SJSA1 (cell line): ENCODE results near the gene TEAD4. TPM values are rescaled to one million over a fixed set of nuclear protein-coding genes. Genes with fewer than 3 reads are reported as not detected.

ENCODE experiments used
- DNase-seq, 2 experiments: peaks; one replicate each; pipeline ENCODE4 v3.0.0-alpha.2; 2015 to 2020; ENCODE audit warnings: low spot score in 2 of 2, low read depth in 1 of 2
- H3K27ac ChIP-seq: fragments of 250-450 bp; sonication (Bioruptor Pico); 2 replicates; pipeline ENCODE4 v1.5.1; 2020; ENCODE audit warnings: mild to moderate bottlenecking, moderate library complexity
- H3K27me3 ChIP-seq: fragments of 250-450 bp; sonication (Bioruptor Pico); replicated peaks from 2 replicates; pipeline ENCODE4 v1.5.1; 2020; ENCODE audit warnings: mild to moderate bottlenecking, moderate library complexity
- H3K36me3 ChIP-seq: fragments of 250-450 bp; sonication (Bioruptor Pico); 2 replicates; pipeline ENCODE4 v1.5.1; 2020; ENCODE audit warnings: mild to moderate bottlenecking
- H3K4me1 ChIP-seq: fragments of 250-450 bp; sonication (Bioruptor Pico); replicated peaks from 2 replicates; pipeline ENCODE4 v1.6.1; 2021; ENCODE audit warnings: mild to moderate bottlenecking
- H3K4me3 ChIP-seq: fragments of 250-450 bp; sonication (Bioruptor Pico); 2 replicates; pipeline ENCODE4 v1.5.1; 2020; ENCODE audit warnings: mild to moderate bottlenecking
- H3K9me3 ChIP-seq: fragments of 250-450 bp; sonication (Bioruptor Pico); replicated peaks from 2 replicates; pipeline ENCODE4 v1.5.1; 2020; ENCODE audit warnings: mild to moderate bottlenecking
- total RNA-seq: library from RNA; depleted of rRNA; stranded (reverse); fragments of >200 nt; shearing (Covaris generic); gene quantifications from 2 replicates; pipeline ENCODE4 v1.2.3, GENCODE V29; 2014

TEAD4 gene
- total RNA-seq, 1 experiment from 2014 or later: 36.6 TPM

DNA sequence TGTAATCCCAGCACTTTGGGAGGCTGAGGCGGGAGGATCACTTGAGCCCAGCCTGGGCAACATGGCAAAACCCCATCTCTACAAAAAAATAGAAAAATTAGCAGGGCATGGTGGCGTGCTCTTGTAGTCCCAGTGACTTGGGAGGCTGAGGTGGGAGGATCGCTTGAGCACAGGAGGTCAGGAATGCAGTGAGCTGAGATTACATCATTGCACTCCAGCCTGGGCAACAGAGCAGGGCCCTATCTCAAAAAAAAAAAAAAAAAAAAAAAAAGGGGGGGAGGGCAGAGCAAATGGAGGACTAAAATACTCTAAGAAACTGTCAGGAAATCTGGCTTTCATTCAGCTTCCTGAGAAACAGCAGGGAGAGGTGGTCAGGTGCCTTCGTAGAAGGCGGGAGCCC, 86.3 kb downstream of the TEAD4 start:
- Histone ChIP-seq H3K27ac (no peak overlapping the region), H3K27me3 (no peaks in the 10 kb centered on the region), H3K4me1 (0 out of 2 replicates have a peak, but pooled peaks cover 4% of the 10 kb centered on the region), H3K4me3 (no peak overlapping the region), H3K36me3 (peaks cover 22% of the 10 kb centered on the region), H3K9me3 (no peaks in the 10 kb centered on the region)
- no peak for DNase-seq

DNA sequence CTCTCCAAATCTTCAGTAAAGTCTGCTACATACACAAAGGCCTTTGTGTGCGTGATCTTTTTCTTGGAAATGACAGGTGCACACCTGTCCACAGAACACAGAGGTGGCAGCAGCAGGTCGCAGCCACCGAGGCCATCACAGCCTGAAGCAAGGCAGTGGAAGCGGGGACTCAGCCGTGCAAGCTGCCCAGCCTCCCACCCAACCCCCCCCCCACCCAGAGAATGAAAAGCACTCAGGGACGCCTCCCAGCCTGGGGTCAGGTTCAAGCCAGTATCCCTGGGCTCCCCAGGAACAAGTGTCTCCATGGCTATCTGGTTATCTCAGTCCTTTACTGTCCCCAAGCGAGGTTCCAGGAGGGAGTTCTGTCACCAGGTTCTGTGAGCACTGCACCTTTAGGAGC, 86.8 kb downstream of the TEAD4 start:
- Histone ChIP-seq H3K4me3 (no peak overlapping the region), H3K4me1 (0 out of 2 replicates have a peak, but pooled peaks cover 4% of the 10 kb centered on the region), H3K27me3 (no peaks in the 10 kb centered on the region), H3K36me3 (peaks cover 17% of the 10 kb centered on the region), H3K9me3 (no peaks in the 10 kb centered on the region), H3K27ac (no peak overlapping the region)
- no peak for DNase-seq

DNA sequence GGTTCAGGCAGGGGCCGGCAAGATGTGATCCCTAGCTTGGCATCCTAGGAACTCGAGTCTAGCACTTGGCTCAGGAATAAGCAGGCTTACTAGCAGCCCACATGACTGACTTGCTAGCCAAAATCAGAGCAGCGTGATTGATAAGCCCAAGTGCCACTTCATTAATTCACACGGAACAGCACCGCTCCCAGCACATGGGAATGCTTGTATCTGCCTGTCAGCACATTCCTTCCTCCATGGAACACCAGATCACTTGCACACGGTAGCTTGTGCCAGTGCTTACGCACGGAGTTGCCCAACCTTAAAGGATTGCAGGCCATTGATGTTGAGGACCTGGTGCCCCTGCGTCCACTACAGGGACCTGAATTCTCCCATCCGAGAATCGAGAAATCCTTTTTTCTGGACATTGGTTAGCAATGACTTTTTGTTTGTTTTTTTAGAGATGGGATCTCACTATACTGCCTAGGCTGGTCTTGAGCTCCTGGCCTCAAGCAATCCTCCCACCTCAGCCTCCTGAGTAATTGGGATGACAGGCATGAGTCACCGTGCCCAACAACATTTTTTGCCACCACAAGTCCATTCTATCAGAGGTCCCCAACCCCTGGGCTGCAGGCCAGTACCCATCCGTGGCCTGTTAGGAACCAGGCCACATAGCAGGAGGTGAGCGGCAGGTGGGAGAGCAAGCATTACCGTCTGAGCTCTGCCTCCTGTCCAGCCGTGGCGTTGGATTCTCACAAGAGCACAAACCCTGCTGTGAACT, 87.4 kb downstream of the TEAD4 start:
- H3K4me3 ChIP-seq: no peak overlapping the region
- 0 out of 2 replicates have a peak, but pooled peaks cover 4% of the 10 kb centered on the region for H3K4me1 ChIP-seq
- H3K27ac ChIP-seq: no peak overlapping the region
- H3K9me3 ChIP-seq: no peaks in the 10 kb centered on the region
- H3K36me3 ChIP-seq: peaks cover 13% of the 10 kb centered on the region
- no peaks in the 10 kb centered on the region for H3K27me3 ChIP-seq
- DNase-seq: no peak

DNA sequence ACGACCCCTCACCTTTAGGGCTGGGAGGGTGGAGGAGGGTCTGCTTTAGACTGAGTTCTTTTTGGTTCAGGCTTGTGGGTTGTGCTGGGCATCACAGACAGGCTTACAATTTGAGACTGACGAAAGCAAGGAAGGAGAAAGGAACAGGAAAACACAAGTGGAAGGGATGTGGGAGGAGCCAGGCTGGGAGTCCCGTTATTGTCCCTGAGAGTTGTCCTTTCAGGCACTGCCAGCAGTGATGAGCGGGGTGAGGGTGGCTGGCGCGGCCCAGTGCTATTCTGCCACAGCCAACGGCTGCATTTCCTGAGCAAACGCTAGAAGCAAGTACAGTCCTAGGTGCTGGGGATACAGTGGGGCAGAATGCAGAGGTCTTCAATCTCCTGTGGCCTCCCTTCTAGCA, 88.8 kb downstream of the TEAD4 start:
- no peak for DNase-seq
- Histone ChIP-seq H3K4me3 (no peak overlapping the region), H3K27me3 (no peaks in the 10 kb centered on the region), H3K4me1 (0 out of 2 replicates have a peak, but pooled peaks cover 4% of the 10 kb centered on the region), H3K27ac (no peak overlapping the region), H3K36me3 (0 out of 2 replicates have a peak, but pooled peaks cover 6% of the 10 kb centered on the region), H3K9me3 (no peaks in the 10 kb centered on the region)

DNA sequence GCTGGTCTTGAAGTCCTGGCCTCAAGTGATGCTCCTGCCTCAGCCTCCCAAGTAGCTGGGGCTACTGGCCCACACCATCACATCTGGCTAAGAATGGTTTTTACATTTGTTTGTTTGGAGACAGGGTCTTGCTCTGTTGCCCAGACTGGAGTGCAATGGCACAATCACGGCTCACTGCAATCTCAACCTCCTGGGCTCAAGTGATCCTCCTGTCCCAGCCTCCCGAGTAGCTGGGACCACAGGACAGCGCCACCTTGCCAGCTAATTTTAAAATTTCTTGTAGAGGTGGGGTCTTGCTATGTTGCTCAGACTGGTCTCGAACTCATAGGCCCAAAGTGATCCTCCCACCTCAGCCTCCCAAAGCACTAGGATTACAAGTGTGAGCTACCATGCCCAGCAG, 89.3 kb downstream of the TEAD4 start:
- H3K4me1 ChIP-seq: 0 out of 2 replicates have a peak, but pooled peaks cover 4% of the 10 kb centered on the region
- 0 out of 2 replicates have a peak, but pooled peaks cover 5% of the 10 kb centered on the region for H3K36me3 ChIP-seq
- no peak overlapping the region for H3K27ac ChIP-seq
- H3K9me3 ChIP-seq: no peaks in the 10 kb centered on the region
- no peak overlapping the region for H3K4me3 ChIP-seq
- H3K27me3 ChIP-seq: no peaks in the 10 kb centered on the region
- DNase-seq: no peak

GRCh38 chr12:3049176-3049575, 90.0 kb downstream of the TEAD4 start:
- Histone ChIP-seq H3K36me3 (no peaks in the 10 kb centered on the region), H3K9me3 (no peaks in the 10 kb centered on the region), H3K4me3 (no peak overlapping the region), H3K27me3 (no peaks in the 10 kb centered on the region), H3K27ac (no peak overlapping the region), H3K4me1 (0 out of 2 replicates have a peak, but pooled peaks cover 4% of the 10 kb centered on the region)
- no peak for DNase-seq

GRCh38 chr12:3049611-3050249, 90.5 kb downstream of the TEAD4 start:
- Histone ChIP-seq H3K27me3 (no peaks in the 10 kb centered on the region), H3K36me3 (no peaks in the 10 kb centered on the region), H3K9me3 (no peaks in the 10 kb centered on the region), H3K4me3 (no peak overlapping the region), H3K4me1 (0 out of 2 replicates have a peak, but pooled peaks cover 4% of the 10 kb centered on the region), H3K27ac (no peak overlapping the region)
- no peak for DNase-seq

DNA sequence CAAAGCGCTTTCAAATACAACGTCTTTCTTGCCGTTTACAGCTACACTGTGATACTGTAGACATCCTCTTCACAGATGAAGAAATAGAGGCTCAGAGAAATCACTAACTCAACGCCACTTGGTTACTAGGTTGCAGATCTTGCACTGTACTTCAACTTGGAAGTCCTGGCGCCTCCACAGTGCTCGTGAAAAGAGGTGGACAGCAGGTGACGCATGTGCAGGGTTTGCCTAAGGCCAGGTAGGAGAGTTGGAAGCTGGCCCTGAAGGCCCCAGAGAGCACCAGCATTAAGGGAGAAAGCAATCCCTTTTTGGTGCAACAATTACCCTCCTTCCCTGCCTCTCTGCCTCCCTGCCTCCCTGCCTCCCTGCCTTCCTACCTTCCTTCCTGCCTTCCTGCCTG, 95.2 kb downstream of the TEAD4 start:
- Histone ChIP-seq H3K27ac (no peak overlapping the region), H3K4me3 (no peak overlapping the region), H3K27me3 (no peaks in the 10 kb centered on the region), H3K36me3 (no peaks in the 10 kb centered on the region), H3K9me3 (no peaks in the 10 kb centered on the region), H3K4me1 (peaks cover 10% of the 10 kb centered on the region)
- no peak for DNase-seq

DNA sequence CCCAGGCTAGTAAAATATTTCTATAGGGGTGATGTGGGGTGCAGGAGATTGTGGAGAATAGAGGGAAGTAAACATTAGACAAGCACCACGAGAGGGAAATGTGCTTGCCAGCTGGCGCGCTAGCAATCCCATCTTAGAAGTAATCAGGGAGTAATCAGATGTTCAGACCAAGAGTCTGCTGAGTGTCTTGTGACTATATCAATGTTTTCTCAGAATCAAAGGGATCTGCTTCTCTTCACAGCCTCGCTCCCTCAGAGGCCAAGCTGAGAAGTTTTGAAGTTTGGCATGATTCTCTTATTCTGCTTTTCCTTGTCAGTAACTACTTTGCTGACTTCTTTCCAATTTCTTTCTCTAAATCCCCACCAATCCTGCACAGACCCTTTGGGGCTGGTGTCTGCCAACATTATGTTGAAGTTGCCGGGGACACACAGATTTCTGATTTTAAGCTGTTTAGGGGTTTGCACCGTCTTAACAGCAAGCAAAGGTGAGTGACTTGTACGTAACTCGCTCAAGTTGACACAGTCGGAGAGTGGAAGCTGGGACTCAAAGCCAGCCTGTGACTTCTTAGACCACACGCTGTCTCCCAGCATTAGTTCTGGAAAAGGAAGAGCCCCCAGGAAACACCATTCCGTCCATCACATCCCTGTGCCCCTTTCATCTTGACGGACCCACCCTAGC, 96.0 kb downstream of the TEAD4 start:
- Histone ChIP-seq H3K27ac (no peak overlapping the region), H3K4me3 (no peak overlapping the region), H3K36me3 (no peaks in the 10 kb centered on the region), H3K4me1 (peaks cover 10% of the 10 kb centered on the region), H3K27me3 (no peaks in the 10 kb centered on the region), H3K9me3 (no peaks in the 10 kb centered on the region)
- DNase-seq: no peak

DNA sequence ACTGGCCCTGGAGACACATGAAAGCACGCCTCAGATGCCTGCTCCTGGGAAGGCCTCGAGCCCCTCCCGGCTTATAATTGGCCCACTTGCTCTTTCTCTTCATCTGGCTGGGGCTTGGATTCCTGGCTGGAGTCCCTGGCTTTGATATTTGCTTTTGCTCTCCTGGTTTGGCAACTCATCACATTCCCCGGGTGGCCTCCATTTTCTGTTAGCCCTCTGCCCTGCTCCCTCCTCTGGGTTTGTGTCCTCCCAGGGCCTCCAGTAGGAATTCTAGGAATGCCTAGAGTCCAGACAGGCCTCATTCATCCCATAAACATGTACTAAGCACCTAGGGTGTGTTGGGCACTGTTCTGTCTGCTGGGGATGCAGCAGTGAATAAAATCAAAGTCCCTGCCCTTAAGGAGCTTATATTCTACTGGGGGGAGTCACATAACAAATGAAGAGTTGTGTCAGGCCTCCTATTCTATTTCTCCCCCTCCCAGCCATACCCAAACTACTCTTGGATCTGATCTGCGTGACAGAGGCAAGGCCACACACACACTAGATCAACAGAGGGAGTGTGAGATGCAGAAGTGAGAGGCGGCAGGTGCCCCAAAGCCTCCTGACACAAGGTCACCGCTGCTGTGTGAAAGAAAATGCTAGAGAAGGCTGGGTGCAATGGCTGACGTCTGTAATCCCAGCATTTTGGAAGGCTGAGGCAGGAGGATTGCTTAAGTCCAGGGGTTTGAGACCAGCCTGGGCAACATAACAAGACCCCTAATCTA, 96.7 kb downstream of the TEAD4 start:
- H3K36me3 ChIP-seq: no peaks in the 10 kb centered on the region
- H3K4me3 ChIP-seq: no peak overlapping the region
- DNase-seq: peak in 1 of 2 experiments; percentile 32
- peaks cover 10% of the 10 kb centered on the region for H3K4me1 ChIP-seq
- no peaks in the 10 kb centered on the region for H3K27me3 ChIP-seq
- no peak overlapping the region for H3K27ac ChIP-seq
- H3K9me3 ChIP-seq: no peaks in the 10 kb centered on the region

- H3K27me3 ChIP-seq: peaks cover 10% of the 10 kb centered on the region
- no peak for DNase-seq
- no peak overlapping the region for H3K27ac ChIP-seq
- no peaks in the 10 kb centered on the region for H3K9me3 ChIP-seq
- no peaks in the 10 kb centered on the region for H3K36me3 ChIP-seq
- H3K4me3 ChIP-seq: no peak overlapping the region
- peaks cover 2% of the 10 kb centered on the region for H3K4me1 ChIP-seq
These were observed 101.9 kb downstream of the TEAD4 start for GRCh38 chr12:3061059-3061458.

- peaks cover 10% of the 10 kb centered on the region for H3K27me3 ChIP-seq
- H3K27ac ChIP-seq: no peak overlapping the region
- H3K4me1 ChIP-seq: no peaks in the 10 kb centered on the region
- no peak for DNase-seq
- no peaks in the 10 kb centered on the region for H3K36me3 ChIP-seq
- H3K9me3 ChIP-seq: no peaks in the 10 kb centered on the region
- H3K4me3 ChIP-seq: no peak overlapping the region
These were observed 102.5 kb downstream of the TEAD4 start for GRCh38 chr12:3061501-3062215.

GRCh38 chr12:3065300-3065699, 106.1 kb downstream of the TEAD4 start:
- Histone ChIP-seq H3K36me3 (no peaks in the 10 kb centered on the region), H3K27me3 (peaks cover 10% of the 10 kb centered on the region), H3K4me1 (no peaks in the 10 kb centered on the region), H3K4me3 (no peak overlapping the region), H3K27ac (no peak overlapping the region), H3K9me3 (no peaks in the 10 kb centered on the region)
- no peak for DNase-seq
